ENCODE results near the gene STAT5B.
A peak's percentile ranks its signal among the peaks of the same experiment; 100 is the strongest.
"Not testable (repeated sequence)": the region's sequence is repeated elsewhere in the genome, so short reads cannot be mapped to it uniquely, and the experiment has no call there.

STAT5B gene

GRCh38 chr17:42244116-42244515 is 32.1 kb downstream of the STAT5B start:
- DNase-seq; intact Hi-C loops (cut with DNase I): not testable (repeated sequence)

- intact Hi-C loops (cut with DNase I) = no loop called here
- DNase-seq = no peak
Observed at GRCh38 chr17:42243493-42243982, 32.7 kb downstream of the STAT5B start.

- intact Hi-C loops (cut with DNase I) = no loop called here
Observed at GRCh38 chr17:42241871-42242270, 34.3 kb downstream of the STAT5B start.

GRCh38 chr17:42240863-42241262 is 35.3 kb downstream of the STAT5B start:
- intact Hi-C loops (cut with DNase I) = not testable (repeated sequence)

More at GRCh38 chr17:42241871-42242270, 34.3 kb downstream of the STAT5B start:
- DNase-seq = no peak

GRCh38 chr17:42240201-42240600 is 36.0 kb downstream of the STAT5B start:
- intact Hi-C loops (cut with DNase I) = no loop called here
- DNase-seq = no peak

More at GRCh38 chr17:42240863-42241262, 35.3 kb downstream of the STAT5B start:
- not testable (repeated sequence) for DNase-seq

- DNase-seq; intact Hi-C loops (cut with DNase I): not testable (repeated sequence)
Observed at GRCh38 chr17:42239576-42239975, 36.6 kb downstream of the STAT5B start.

- intact Hi-C loops (cut with DNase I) = no loop called here
- DNase-seq = no peak
Observed at GRCh38 chr17:42236760-42237159, 39.4 kb downstream of the STAT5B start.

- no peak for DNase-seq
- intact Hi-C loops (cut with DNase I) = no loop called here
Observed at GRCh38 chr17:42233994-42234393, 42.2 kb downstream of the STAT5B start.

- intact Hi-C loops (cut with DNase I) = no loop called here
Observed at GRCh38 chr17:42233156-42233555, 43.0 kb downstream of the STAT5B start.

GRCh38 chr17:42230225-42230624 is 46.0 kb downstream of the STAT5B start:
- no peak for DNase-seq

More at GRCh38 chr17:42233156-42233555, 43.0 kb downstream of the STAT5B start:
- no peak for DNase-seq

GRCh38 chr17:42227849-42228700 is 48.1 kb downstream of the STAT5B start:
- no peak for DNase-seq
- intact Hi-C loops (cut with DNase I) = no loop called here

More at GRCh38 chr17:42230225-42230624, 46.0 kb downstream of the STAT5B start:
- intact Hi-C loops (cut with DNase I) = no loop called here

- DNase-seq = no peak
- intact Hi-C loops (cut with DNase I) = no loop called here
Observed at GRCh38 chr17:42225646-42226045, 50.5 kb downstream of the STAT5B start.

- no peak for DNase-seq
- intact Hi-C loops (cut with DNase I) = no loop called here
Observed at GRCh38 chr17:42224651-42225050, 51.5 kb downstream of the STAT5B start.

GRCh38 chr17:42221886-42222745 is 54.1 kb downstream of the STAT5B start:
- DNase-seq = peak in 5 of 10 donors; percentile 12 to 89 (median 36)
- intact Hi-C loops (cut with DNase I) = no loop called here

- DNase-seq; intact Hi-C loops (cut with DNase I): not testable (repeated sequence)
Observed at GRCh38 chr17:42219280-42219679, 56.9 kb downstream of the STAT5B start.

- no peak for DNase-seq
- intact Hi-C loops (cut with DNase I) = no loop called here
Observed at GRCh38 chr17:42214156-42214555, 62.0 kb downstream of the STAT5B start.

GRCh38 chr17:42212382-42212781 is 63.8 kb downstream of the STAT5B start:
- no peak for DNase-seq
- intact Hi-C loops (cut with DNase I) = no loop called here

- peak in 9 of 10 donors; percentile 44 to 96 (median 77) for DNase-seq
- intact Hi-C loops (cut with DNase I) = not testable (repeated sequence)
Observed at GRCh38 chr17:42211921-42212341, 64.3 kb downstream of the STAT5B start.

GRCh38 chr17:42210046-42210445 is 66.1 kb downstream of the STAT5B start:
- no peak for DNase-seq
- intact Hi-C loops (cut with DNase I) = no loop called here

GRCh38 chr17:42206153-42206612 is 70.0 kb downstream of the STAT5B start:
- DNase-seq = not testable (repeated sequence)
- intact Hi-C loops (cut with DNase I) = loop anchor here (10.0 kb wide), 1 partner anchor 79 kb away; the partner anchor contains the start of gene STAT5A

- intact Hi-C loops (cut with DNase I) = loop anchor here (10.0 kb wide), 1 partner anchor 81 kb away; the partner anchor contains the start of gene STAT5A
- DNase-seq = no peak
Observed at GRCh38 chr17:42203354-42203753, 72.8 kb downstream of the STAT5B start.
